SK-N-MC (cell line): ENCODE data around the gene CLIC5.

Source experiments
- EZH2 ChIP-seq: fragments of 200-600 bp; sonication (generic); IDR thresholded peaks from one replicate; pipeline ENCODE4 v1.6.1; 2017; ENCODE audit warnings: antibody characterized with exemption
- FOXP2 ChIP-seq: optimal IDR thresholded peaks from 2 replicates; pipeline ENCODE3; 2011; ENCODE audit warnings: mild to moderate bottlenecking, moderate library complexity; ENCODE audit not compliant: insufficient read depth; ENCODE audit errors: extremely low read length, control extremely low read depth
- POLR2AphosphoS5 ChIP-seq: IDR thresholded peaks from 2 replicates; pipeline ENCODE4 v1.6.1; 2012; ENCODE audit warnings: mild to moderate bottlenecking, low read depth, low read length, borderline replicate concordance

GRCh38 chr6:46010771-46011170 lies 4.9 kb downstream of the CLIC5 start:
- TF ChIP-seq POLR2AphosphoS5: no peak
- no peak for TF ChIP-seq EZH2
- no peak for TF ChIP-seq FOXP2
